HG03060 (cell line): Measurements from ENCODE around the gene KCNJ6.
"Not testable (repeated sequence)": the region's sequence is repeated elsewhere in the genome, so short reads cannot be mapped to it uniquely, and the experiment has no call there.

Experiments
- ATAC-seq: cut with Tn5 transposase; IDR thresholded peaks from one replicate; pipeline ENCODE4 v1.9.1; 2021; ENCODE audit warnings: low read depth, moderate number of reproducible peaks; ENCODE audit not compliant: unreplicated experiment

Gene KCNJ6

GRCh38 chr21:37623689-37624088, 292.6 kb downstream of the KCNJ6 start:
- no peak for ATAC-seq

GRCh38 chr21:37623183-37623582, 293.1 kb downstream of the KCNJ6 start:
- no peak for ATAC-seq

- no peak for ATAC-seq
These were observed 293.5 kb downstream of the KCNJ6 start for GRCh38 chr21:37622755-37623154.

GRCh38 chr21:37620401-37620800, 295.9 kb downstream of the KCNJ6 start:
- ATAC-seq, result no peak

- ATAC-seq, result no peak
These were observed 296.7 kb downstream of the KCNJ6 start for GRCh38 chr21:37619464-37619974.

GRCh38 chr21:37618081-37618480, 298.2 kb downstream of the KCNJ6 start:
- ATAC-seq, result no peak

- no peak for ATAC-seq
These were observed 300.3 kb downstream of the KCNJ6 start for GRCh38 chr21:37615962-37616361.

GRCh38 chr21:37614351-37614875, 301.8 kb downstream of the KCNJ6 start:
- no peak for ATAC-seq

GRCh38 chr21:37607081-37607480, 309.2 kb downstream of the KCNJ6 start:
- no peak for ATAC-seq

GRCh38 chr21:37606549-37606948, 309.7 kb downstream of the KCNJ6 start:
- ATAC-seq, result no peak

- no peak for ATAC-seq
These were observed 311.3 kb downstream of the KCNJ6 start for GRCh38 chr21:37605006-37605405.

- no peak for ATAC-seq
These were observed 313.1 kb downstream of the KCNJ6 start for GRCh38 chr21:37603129-37603528.

- no peak for ATAC-seq
These were observed 314.3 kb downstream of the KCNJ6 start for GRCh38 chr21:37601915-37602314.

- no peak for ATAC-seq
These were observed 315.2 kb downstream of the KCNJ6 start for GRCh38 chr21:37601027-37601426.

GRCh38 chr21:37595944-37596343, 320.3 kb downstream of the KCNJ6 start:
- no peak for ATAC-seq

GRCh38 chr21:37594472-37594951, 321.7 kb downstream of the KCNJ6 start:
- no peak for ATAC-seq

GRCh38 chr21:37593740-37594471, 322.4 kb downstream of the KCNJ6 start:
- ATAC-seq, result no peak

- ATAC-seq, result no peak
These were observed 323.2 kb downstream of the KCNJ6 start for GRCh38 chr21:37593015-37593414.

- ATAC-seq, result no peak
These were observed 323.8 kb downstream of the KCNJ6 start for GRCh38 chr21:37592496-37592895.

- not testable (repeated sequence) for ATAC-seq
These were observed 324.3 kb downstream of the KCNJ6 start for GRCh38 chr21:37591994-37592393.

GRCh38 chr21:37590836-37591235, 325.4 kb downstream of the KCNJ6 start:
- not testable (repeated sequence) for ATAC-seq

- ATAC-seq, result not testable (repeated sequence)
These were observed 327.6 kb downstream of the KCNJ6 start for GRCh38 chr21:37588644-37589043.
